ENCODE results near the gene TPK1.

TPK1 gene

GRCh38 chr7:144629011-144629410 lies 206.8 kb downstream of the TPK1 start:
- Histone ChIP-seq H3K27ac (ENCODE audit: insufficient read depth, low read length, poor library complexity, severe bottlenecking) (no peak overlapping the region), H3K9me3 (ENCODE audit: control insufficient read depth, low read length) (no peaks in the 10 kb centered on the region)
- DNase-seq = no peak

GRCh38 chr7:144628176-144628575 lies 207.7 kb downstream of the TPK1 start:
- Histone ChIP-seq H3K27ac (ENCODE audit: insufficient read depth, low read length, poor library complexity, severe bottlenecking) (no peak overlapping the region), H3K27me3 (replicated peaks; ENCODE audit: control insufficient read depth, insufficient read depth, low read length, poor library complexity, severe bottlenecking) (no peaks in the 10 kb centered on the region), H3K4me3 (ENCODE audit: insufficient read depth, low read depth, low read length, poor library complexity, severe bottlenecking) (no peak overlapping the region), H3K9me3 (ENCODE audit: control insufficient read depth, low read length) (no peaks in the 10 kb centered on the region), H3K4me1 (ENCODE audit: control insufficient read depth, insufficient read depth, low read length, poor library complexity, severe bottlenecking) (no peaks in the 10 kb centered on the region), H3K36me3 (ENCODE audit: control insufficient read depth, insufficient read depth, low read length) (no peaks in the 10 kb centered on the region)
- DNase-seq = no peak

More at GRCh38 chr7:144629011-144629410, 206.8 kb downstream of the TPK1 start:
- Histone ChIP-seq H3K4me3 (ENCODE audit: insufficient read depth, low read depth, low read length, poor library complexity, severe bottlenecking) (no peak overlapping the region), H3K4me1 (ENCODE audit: control insufficient read depth, insufficient read depth, low read length, poor library complexity, severe bottlenecking) (no peaks in the 10 kb centered on the region), H3K36me3 (ENCODE audit: control insufficient read depth, insufficient read depth, low read length) (no peaks in the 10 kb centered on the region), H3K27me3 (replicated peaks; ENCODE audit: control insufficient read depth, insufficient read depth, low read length, poor library complexity, severe bottlenecking) (no peaks in the 10 kb centered on the region)

DNA sequence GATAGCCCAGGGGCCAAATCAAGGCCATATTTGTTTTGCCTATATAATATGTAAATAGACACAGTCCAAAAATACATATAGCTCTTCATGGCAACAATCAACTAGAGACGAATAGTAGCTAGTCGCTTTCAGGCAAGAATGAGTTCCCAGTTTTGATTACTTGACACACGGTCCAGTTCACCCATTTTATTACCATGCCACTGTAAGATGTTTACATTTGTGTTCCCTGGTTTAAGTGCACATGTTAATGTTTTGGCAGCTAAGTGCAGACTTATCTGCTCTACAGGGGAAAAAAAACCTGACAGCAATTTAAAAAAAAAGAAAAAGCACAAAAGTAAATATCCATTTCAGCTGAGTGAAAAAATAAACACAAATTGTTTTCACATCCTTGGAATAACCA lies 213.1 kb downstream of the TPK1 start:
- Histone ChIP-seq H3K36me3 (ENCODE audit: control insufficient read depth, insufficient read depth, low read length) (peaks cover 4% of the 10 kb centered on the region), H3K9me3 (ENCODE audit: control insufficient read depth, low read length) (no peaks in the 10 kb centered on the region), H3K27ac (ENCODE audit: insufficient read depth, low read length, poor library complexity, severe bottlenecking) (no peak overlapping the region), H3K4me1 (ENCODE audit: control insufficient read depth, insufficient read depth, low read length, poor library complexity, severe bottlenecking) (no peaks in the 10 kb centered on the region), H3K27me3 (replicated peaks; ENCODE audit: control insufficient read depth, insufficient read depth, low read length, poor library complexity, severe bottlenecking) (no peaks in the 10 kb centered on the region), H3K4me3 (ENCODE audit: insufficient read depth, low read depth, low read length, poor library complexity, severe bottlenecking) (no peak overlapping the region)
- no peak for DNase-seq

- H3K27me3 ChIP-seq (replicated peaks; ENCODE audit: control insufficient read depth, insufficient read depth, low read length, poor library complexity, severe bottlenecking) = no peaks in the 10 kb centered on the region
- H3K9me3 ChIP-seq (ENCODE audit: control insufficient read depth, low read length) = no peaks in the 10 kb centered on the region
- H3K27ac ChIP-seq (ENCODE audit: insufficient read depth, low read length, poor library complexity, severe bottlenecking) = no peak overlapping the region
- DNase-seq = no peak
- H3K36me3 ChIP-seq (ENCODE audit: control insufficient read depth, insufficient read depth, low read length) = no peaks in the 10 kb centered on the region
- H3K4me1 ChIP-seq (ENCODE audit: control insufficient read depth, insufficient read depth, low read length, poor library complexity, severe bottlenecking) = no peaks in the 10 kb centered on the region
- no peak overlapping the region for H3K4me3 ChIP-seq (ENCODE audit: insufficient read depth, low read depth, low read length, poor library complexity, severe bottlenecking)
Observed at GRCh38 chr7:144606261-144606660, 229.6 kb downstream of the TPK1 start.

- Histone ChIP-seq H3K27me3 (replicated peaks; ENCODE audit: control insufficient read depth, insufficient read depth, low read length, poor library complexity, severe bottlenecking) (no peaks in the 10 kb centered on the region), H3K36me3 (ENCODE audit: control insufficient read depth, insufficient read depth, low read length) (no peaks in the 10 kb centered on the region), H3K9me3 (ENCODE audit: control insufficient read depth, low read length) (peaks cover 5% of the 10 kb centered on the region), H3K4me1 (ENCODE audit: control insufficient read depth, insufficient read depth, low read length, poor library complexity, severe bottlenecking) (no peaks in the 10 kb centered on the region), H3K4me3 (ENCODE audit: insufficient read depth, low read depth, low read length, poor library complexity, severe bottlenecking) (no peak overlapping the region), H3K27ac (ENCODE audit: insufficient read depth, low read length, poor library complexity, severe bottlenecking) (no peak overlapping the region)
- DNase-seq = no peak
Observed at GRCh38 chr7:144596953-144597352, 238.9 kb downstream of the TPK1 start.

GRCh38 chr7:144594580-144594979 lies 241.3 kb downstream of the TPK1 start:
- H3K36me3 ChIP-seq (ENCODE audit: control insufficient read depth, insufficient read depth, low read length) = no peaks in the 10 kb centered on the region

GRCh38 chr7:144588559-144589051 lies 247.2 kb downstream of the TPK1 start:
- Histone ChIP-seq H3K27ac (ENCODE audit: insufficient read depth, low read length, poor library complexity, severe bottlenecking) (no peak overlapping the region), H3K27me3 (replicated peaks; ENCODE audit: control insufficient read depth, insufficient read depth, low read length, poor library complexity, severe bottlenecking) (no peaks in the 10 kb centered on the region)
- DNase-seq = no peak

More at GRCh38 chr7:144594580-144594979, 241.3 kb downstream of the TPK1 start:
- H3K9me3 ChIP-seq (ENCODE audit: control insufficient read depth, low read length) = peaks cover 5% of the 10 kb centered on the region
- no peak overlapping the region for H3K27ac ChIP-seq (ENCODE audit: insufficient read depth, low read length, poor library complexity, severe bottlenecking)
- no peaks in the 10 kb centered on the region for H3K27me3 ChIP-seq (replicated peaks; ENCODE audit: control insufficient read depth, insufficient read depth, low read length, poor library complexity, severe bottlenecking)
- no peak overlapping the region for H3K4me3 ChIP-seq (ENCODE audit: insufficient read depth, low read depth, low read length, poor library complexity, severe bottlenecking)
- no peaks in the 10 kb centered on the region for H3K4me1 ChIP-seq (ENCODE audit: control insufficient read depth, insufficient read depth, low read length, poor library complexity, severe bottlenecking)
- no peak for DNase-seq

GRCh38 chr7:144587701-144588100 lies 248.2 kb downstream of the TPK1 start:
- no peak overlapping the region for H3K4me3 ChIP-seq (ENCODE audit: insufficient read depth, low read depth, low read length, poor library complexity, severe bottlenecking)

More at GRCh38 chr7:144588559-144589051, 247.2 kb downstream of the TPK1 start:
- Histone ChIP-seq H3K4me3 (ENCODE audit: insufficient read depth, low read depth, low read length, poor library complexity, severe bottlenecking) (no peak overlapping the region), H3K9me3 (ENCODE audit: control insufficient read depth, low read length) (no peaks in the 10 kb centered on the region), H3K36me3 (ENCODE audit: control insufficient read depth, insufficient read depth, low read length) (no peaks in the 10 kb centered on the region), H3K4me1 (ENCODE audit: control insufficient read depth, insufficient read depth, low read length, poor library complexity, severe bottlenecking) (no peaks in the 10 kb centered on the region)

GRCh38 chr7:144584726-144585125 lies 251.1 kb downstream of the TPK1 start:
- Histone ChIP-seq H3K4me1 (ENCODE audit: control insufficient read depth, insufficient read depth, low read length, poor library complexity, severe bottlenecking) (no peaks in the 10 kb centered on the region), H3K36me3 (ENCODE audit: control insufficient read depth, insufficient read depth, low read length) (no peaks in the 10 kb centered on the region), H3K27me3 (replicated peaks; ENCODE audit: control insufficient read depth, insufficient read depth, low read length, poor library complexity, severe bottlenecking) (no peaks in the 10 kb centered on the region), H3K9me3 (ENCODE audit: control insufficient read depth, low read length) (no peaks in the 10 kb centered on the region), H3K4me3 (ENCODE audit: insufficient read depth, low read depth, low read length, poor library complexity, severe bottlenecking) (no peak overlapping the region), H3K27ac (ENCODE audit: insufficient read depth, low read length, poor library complexity, severe bottlenecking) (no peak overlapping the region)
- no peak for DNase-seq

More at GRCh38 chr7:144587701-144588100, 248.2 kb downstream of the TPK1 start:
- Histone ChIP-seq H3K27me3 (replicated peaks; ENCODE audit: control insufficient read depth, insufficient read depth, low read length, poor library complexity, severe bottlenecking) (no peaks in the 10 kb centered on the region), H3K36me3 (ENCODE audit: control insufficient read depth, insufficient read depth, low read length) (no peaks in the 10 kb centered on the region), H3K9me3 (ENCODE audit: control insufficient read depth, low read length) (no peaks in the 10 kb centered on the region), H3K27ac (ENCODE audit: insufficient read depth, low read length, poor library complexity, severe bottlenecking) (no peak overlapping the region), H3K4me1 (ENCODE audit: control insufficient read depth, insufficient read depth, low read length, poor library complexity, severe bottlenecking) (no peaks in the 10 kb centered on the region)
- DNase-seq = no peak

GRCh38 chr7:144579687-144580086 lies 256.2 kb downstream of the TPK1 start:
- Histone ChIP-seq H3K9me3 (ENCODE audit: control insufficient read depth, low read length) (no peaks in the 10 kb centered on the region), H3K4me3 (ENCODE audit: insufficient read depth, low read depth, low read length, poor library complexity, severe bottlenecking) (no peak overlapping the region), H3K4me1 (ENCODE audit: control insufficient read depth, insufficient read depth, low read length, poor library complexity, severe bottlenecking) (no peaks in the 10 kb centered on the region), H3K36me3 (ENCODE audit: control insufficient read depth, insufficient read depth, low read length) (no peaks in the 10 kb centered on the region), H3K27ac (ENCODE audit: insufficient read depth, low read length, poor library complexity, severe bottlenecking) (no peak overlapping the region), H3K27me3 (replicated peaks; ENCODE audit: control insufficient read depth, insufficient read depth, low read length, poor library complexity, severe bottlenecking) (no peaks in the 10 kb centered on the region)
- no peak for DNase-seq
